Left renal pelvis (tissue), 4 donors: ENCODE data around the gene PPIF. TPM values are rescaled to one million over a fixed set of nuclear protein-coding genes. Genes with fewer than 3 reads are reported as not detected.
"Not testable (repeated sequence)": the region's sequence is repeated elsewhere in the genome, so short reads cannot be mapped to it uniquely, and the experiment has no call there.

Source experiments
- DNase-seq, 4 donors: peaks; one replicate each; pipeline ENCODE4 v3.0.0-alpha.2; 2013; ENCODE audit warnings: low read depth in 4 of 4, low spot score in 3 of 4
- polyA plus RNA-seq, 4 donors: library from polyadenylated mRNA; unstranded; fragments of 120-200 nt; gene quantifications; one replicate each; pipeline ENCODE4 v1.2.1, GENCODE V29; 2013; ENCODE audit not compliant: insufficient read length in 4 of 4

Gene PPIF
- polyA plus RNA-seq, 4 donors = 27.4 to 71.7 (median 59.5) TPM

DNA sequence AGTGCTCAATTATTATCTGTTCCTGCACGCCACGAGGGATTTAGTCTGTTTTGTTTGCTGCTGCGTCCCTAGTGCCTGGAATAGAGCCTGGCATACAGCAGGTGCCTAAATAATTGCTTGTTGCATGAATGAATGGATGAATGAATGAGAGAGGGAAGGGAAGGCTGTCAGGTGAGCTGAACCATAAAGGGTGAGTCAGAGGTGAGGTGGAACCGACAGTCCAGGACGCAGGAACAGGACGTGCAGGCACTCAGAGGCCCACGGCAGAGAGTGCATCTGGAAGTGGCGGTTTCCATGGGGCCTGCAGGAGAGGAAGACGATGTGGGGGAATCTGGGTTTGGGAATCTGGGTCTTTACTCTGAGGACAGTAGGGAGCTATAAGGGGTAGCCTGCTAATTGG is 17.7 kb upstream of the PPIF start:
- no peak for DNase-seq

DNA sequence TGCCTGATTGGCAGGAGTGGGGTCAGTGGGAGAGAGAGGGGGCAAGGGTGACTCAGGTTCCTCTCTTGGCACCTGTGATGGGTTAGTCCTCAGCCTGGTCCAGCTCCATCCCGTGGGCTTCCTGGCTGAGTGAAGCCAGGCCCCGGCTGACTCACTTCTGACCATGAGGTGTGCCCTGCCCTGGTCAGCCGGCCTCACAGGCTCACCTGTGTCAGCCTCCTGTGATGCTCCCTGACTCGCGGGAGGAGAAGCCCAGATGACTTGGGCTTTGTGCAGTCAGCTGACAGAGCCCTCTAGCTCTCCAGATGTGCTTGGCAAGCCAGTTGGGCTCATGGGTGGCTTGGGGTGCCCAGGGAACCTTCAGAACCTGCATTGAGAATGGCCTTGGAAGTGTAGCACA is 16.0 kb upstream of the PPIF start:
- no peak for DNase-seq

DNA sequence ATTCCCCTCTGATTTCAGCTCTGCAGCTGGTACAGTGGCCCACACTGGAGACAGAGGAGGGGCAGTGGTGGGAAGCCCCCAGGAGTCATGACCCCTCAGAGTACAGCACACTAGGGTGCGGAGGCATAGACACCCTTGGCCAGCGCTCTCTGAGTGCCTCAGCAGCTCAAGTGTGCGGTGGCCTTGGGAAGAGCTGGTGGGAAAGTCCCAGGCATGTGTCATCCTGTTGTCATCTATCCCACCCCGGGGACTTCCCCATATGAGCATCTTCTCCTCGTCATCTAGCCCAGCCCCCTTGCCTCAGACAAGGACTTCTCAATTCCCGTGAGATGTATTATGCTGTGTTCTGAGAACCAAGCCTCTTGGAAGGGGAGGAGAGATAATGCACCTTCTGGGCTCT is 15.6 kb upstream of the PPIF start:
- no peak for DNase-seq

DNA sequence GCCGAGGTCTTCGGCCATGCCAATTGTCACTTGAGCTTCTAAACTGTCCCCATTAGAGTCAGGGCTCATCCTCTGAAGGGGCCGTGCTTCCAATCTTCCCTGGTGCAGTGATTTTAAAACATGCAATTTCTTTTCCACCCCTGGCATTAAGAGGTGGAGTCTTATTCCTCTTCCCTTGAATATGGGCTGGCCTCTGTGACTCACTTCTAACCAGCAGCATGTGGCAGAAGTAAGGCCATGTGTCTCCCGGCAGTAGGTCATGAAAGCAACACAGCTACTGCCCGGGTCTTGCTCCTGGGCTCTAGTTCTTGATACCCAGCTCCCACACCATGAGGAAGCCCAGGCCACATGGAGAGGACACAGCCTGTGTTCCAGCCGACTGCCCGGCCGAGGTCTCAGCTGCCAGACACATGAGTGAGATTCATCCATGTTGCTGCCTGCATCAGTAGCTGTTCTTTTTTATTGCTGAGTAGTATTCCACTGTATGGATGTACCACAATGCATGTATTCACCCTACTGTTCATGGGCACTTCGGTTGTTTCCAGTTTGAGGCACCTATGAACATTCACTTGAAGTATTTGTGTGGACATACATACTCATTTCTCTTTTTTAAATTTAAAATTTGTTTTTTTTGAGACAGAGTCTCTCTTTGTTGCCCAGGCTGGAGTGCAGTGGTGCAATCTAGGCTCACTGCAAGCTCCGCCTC is 14.5 kb upstream of the PPIF start:
- DNase-seq = not testable (repeated sequence)

DNA sequence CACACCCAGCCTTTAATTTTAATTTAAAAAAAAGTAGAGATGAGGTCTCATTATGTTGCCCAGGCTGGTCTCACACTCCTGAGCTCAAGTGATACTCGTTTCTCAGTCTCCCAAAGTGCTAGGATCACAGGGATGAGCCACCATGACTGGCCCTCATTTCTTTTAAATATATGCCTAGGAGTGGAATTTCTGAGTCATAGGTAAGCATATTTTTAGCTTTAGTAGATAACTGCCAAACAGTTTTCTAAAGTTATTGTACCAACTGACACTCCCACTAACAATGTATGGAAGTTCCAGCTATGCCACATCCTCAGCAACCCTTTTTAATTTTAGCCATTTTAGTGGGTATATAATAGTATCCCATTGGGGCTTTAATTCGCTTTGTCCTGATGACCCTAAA is 13.8 kb upstream of the PPIF start:
- DNase-seq = no peak

DNA sequence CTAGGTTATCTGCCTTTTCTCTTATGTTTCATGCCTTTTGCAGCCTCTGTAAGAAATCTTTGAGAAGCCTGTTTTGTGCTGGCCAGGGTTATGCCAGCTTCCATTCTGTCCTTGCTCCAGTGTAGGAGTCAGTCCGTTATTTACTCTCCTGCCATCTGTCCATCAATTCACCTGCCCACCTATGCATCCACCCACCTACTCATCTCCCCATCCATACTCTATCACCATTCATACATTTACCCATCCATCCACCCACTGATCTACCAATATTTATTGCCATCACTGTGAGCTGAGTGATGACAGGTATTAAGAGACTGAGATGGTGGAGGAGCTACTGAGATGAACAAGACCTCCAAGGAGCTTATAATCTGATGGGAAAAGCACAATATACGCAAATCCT is 12.7 kb upstream of the PPIF start:
- DNase-seq = no peak

DNA sequence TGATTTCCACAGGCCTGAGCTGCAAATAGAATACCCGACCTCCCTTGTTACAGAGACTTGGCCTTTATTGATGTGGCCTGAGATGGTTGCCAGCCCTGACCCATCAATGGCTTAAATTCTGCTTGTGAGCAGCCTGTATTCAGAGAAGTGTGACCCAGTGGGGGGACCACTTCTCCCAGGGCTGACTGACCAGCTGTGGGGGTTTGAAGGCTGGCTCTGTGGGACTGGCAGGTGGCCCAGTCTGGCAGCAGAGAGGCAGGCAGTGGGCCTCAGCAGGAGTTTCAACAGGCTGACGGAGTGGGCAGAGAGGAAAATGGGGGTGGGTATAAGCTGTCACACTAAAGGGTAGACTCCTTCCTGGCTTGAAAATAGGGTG is 12.2 kb upstream of the PPIF start:
- no peak for DNase-seq

DNA sequence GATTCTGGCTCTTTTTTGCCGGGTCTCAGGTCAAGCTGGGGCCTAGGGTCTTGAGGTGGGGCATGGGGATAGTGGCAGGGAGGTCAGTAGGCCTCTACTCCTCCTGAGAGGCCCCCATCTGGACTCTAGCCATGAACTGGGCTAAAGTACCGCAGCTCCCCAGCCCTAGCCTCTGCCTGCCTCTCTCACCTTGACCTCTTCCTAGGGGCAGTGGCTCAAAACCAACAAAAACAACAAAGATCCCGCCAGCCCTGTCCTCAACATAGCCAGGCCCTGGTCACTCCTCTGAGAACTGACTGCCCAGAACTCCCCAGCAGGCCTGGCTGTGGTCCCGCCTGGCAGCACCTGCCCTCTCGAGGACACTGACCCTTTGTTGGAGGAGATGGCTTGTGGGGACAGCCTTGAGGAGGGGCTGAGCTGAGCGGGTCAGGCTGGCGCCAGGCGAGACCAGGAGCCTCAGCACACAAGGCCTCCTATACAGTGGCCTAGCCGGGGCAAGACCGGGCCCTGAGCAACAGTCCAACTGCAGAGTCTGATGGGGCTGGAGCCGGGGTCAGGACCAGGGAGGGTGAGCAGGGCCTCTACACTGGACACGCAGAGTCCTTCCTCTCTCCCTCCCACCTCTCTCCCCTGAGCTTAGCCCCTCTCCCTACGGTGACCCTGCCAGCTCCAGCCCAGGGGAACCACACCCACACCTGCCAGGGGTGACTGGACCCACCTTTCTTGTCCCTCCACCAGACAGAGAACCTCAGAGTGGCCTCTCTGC is 11.6 kb upstream of the PPIF start:
- no peak for DNase-seq

DNA sequence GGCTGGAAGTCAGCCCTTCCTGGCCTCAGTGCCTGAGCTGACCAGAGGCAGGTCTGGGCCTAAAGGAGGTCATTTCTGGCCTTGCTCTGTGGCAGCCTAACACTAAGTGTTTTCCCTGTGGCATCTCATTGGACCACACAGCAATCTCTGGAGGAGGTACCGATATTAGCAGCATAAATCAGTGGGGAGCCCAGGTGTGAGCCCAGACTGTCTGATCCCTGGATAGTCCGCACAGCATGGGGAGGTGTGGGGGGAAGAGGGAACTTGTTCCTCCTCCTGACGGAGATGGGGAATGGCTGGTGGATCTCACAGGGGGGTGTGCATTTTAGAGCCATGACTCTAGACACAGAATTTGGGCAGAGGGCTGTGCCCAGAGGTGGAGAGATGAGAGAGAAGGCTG is 11.0 kb upstream of the PPIF start:
- DNase-seq = no peak

DNA sequence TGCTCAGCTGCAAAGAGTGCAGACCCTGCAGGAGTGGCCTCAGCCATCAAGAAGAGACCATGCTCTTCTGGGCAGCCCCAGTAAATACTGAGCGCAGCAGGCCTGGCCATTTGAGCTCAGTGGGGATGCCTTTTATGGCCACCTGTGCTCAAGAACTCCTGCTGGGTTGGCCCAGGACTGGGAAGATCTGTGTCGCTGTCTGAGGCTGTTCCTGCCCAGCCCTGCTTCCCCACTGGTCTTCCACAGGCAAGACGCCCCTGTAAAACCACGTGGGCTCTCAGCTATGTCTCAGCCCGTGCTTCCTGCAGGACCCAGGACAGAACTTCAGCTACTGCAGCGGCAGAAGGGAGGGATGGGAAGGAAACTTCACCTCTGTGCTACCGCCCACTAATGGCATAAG is 10.5 kb upstream of the PPIF start:
- DNase-seq = no peak

DNA sequence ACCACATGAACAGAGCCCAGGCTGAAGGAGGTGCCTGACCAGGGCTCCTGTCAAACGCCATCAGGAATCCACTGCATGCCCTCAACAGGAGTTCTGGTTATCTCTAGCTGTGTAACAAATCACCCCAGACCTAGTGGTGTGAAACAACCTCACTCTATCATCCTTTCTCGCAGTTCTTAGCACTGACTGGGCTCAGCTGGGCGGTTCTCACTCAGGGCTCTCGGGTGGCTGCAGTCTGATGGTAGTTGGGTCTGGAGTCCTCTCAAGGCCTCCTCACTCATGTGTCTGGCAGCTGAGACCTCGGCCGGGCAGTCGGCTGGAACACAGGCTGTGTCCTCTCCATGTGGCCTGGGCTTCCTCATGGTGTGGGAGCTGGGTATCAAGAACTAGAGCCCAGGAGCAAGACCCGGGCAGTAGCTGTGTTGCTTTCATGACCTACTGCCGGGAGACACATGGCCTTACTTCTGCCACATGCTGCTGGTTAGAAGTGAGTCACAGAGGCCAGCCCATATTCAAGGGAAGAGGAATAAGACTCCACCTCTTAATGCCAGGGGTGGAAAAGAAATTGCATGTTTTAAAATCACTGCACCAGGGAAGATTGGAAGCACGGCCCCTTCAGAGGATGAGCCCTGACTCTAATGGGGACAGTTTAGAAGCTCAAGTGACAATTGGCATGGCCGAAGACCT is 9.3 kb upstream of the PPIF start:
- not testable (repeated sequence) for DNase-seq

DNA sequence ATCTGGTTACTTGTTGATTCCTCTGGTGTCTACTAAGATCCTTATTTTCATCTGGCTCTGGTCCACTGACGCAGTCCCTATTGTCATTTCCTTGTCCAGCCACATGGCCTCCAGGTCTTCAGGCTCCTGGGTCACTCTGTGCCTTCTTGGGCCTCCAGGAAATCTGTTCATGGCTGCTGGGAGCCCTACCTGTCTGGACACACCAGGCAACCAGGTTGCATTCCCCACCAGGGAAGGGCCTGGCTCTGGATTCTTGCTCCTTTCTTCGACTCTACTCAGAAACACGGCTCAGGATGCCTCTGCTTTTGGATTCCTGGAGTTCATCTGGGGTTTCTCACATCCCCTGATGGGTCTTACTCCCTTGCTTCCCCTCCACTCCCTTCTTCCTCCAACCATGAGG is 8.0 kb upstream of the PPIF start:
- DNase-seq = no peak

DNA sequence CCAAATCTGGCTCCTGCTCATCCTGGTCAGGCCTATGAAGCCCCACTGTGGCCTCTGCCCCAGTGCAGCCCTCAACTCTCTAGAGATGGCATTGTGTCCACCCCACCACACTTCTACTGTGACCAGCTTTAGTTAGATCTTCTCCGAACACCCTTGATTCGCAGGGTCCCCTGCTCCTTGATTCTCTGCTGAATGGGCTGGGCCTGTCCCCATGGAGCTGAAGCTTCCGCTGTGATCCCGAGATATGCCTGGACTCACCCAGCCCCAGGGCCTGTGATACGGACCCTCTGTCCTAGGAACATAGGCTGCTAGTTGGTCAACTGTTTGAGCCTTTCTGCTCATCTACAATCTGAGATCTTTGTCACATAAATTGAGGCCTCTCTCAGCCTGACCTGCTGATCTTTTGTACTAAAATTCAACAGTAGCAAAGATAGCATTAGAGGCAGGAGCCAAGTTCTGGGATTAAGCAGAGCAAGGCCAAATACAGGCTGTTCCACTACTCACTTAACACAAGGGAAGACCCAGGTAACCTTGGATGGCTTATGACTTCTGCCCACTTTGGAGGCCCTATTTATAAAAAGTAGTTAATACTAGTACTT is 6.5 kb upstream of the PPIF start:
- DNase-seq = no peak

DNA sequence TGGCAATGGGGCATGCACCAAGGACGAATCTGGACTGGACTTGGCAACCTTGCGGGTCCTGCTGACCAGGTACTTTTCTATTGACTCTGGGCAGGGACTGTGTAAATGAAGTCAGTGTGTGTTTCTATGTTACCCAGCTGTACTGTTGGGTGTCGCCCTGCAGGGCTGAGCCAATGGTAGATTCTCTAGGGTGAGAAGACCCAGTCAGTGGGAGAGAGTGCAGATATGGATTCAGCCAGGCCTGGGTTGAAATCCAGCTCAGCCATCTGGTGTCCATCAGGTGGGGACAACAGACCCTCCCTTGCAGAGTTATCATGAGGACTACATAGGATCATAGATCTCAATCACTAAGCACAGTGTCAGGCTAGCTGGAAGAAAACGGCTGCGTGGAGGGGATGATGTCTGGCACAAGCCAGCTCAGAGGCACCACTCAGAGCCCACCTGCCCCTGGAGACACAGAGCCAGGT is 4.9 kb upstream of the PPIF start:
- no peak for DNase-seq

DNA sequence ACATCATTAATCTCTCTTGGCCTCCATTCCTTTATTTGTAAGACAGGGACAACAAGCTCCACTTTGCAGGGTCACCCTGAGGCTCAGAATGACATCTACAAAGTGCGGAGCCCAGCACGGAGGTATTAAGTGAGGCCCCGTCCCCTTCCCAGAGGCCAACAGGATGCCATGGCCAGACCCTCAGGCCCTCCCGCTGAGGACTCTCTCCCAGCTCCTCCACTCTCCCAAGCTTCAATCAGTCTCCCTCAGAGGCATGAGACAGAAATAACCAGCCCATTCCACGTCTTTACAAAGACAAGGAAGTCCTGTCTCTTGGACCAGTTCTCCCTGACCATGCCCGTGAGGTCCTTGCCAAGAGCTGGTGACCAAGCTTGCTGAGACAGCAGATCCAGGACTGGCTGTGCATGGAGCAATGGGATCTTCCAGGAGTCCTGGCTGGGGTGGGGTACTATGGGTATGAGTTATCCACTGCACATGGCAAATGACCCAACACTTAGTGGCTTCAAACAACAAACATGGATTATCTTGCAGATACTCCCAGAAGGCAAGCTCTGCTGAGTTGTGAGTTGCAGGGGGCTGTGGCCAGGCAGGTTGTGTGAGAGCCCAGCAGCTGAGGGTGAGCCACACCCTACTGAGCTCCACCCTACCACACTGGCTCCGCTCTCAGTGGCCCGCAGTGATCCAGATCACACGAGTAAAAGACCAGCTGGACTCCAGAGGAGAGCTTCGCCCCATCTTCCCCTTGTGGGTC is 4.3 kb upstream of the PPIF start:
- no peak for DNase-seq

DNA sequence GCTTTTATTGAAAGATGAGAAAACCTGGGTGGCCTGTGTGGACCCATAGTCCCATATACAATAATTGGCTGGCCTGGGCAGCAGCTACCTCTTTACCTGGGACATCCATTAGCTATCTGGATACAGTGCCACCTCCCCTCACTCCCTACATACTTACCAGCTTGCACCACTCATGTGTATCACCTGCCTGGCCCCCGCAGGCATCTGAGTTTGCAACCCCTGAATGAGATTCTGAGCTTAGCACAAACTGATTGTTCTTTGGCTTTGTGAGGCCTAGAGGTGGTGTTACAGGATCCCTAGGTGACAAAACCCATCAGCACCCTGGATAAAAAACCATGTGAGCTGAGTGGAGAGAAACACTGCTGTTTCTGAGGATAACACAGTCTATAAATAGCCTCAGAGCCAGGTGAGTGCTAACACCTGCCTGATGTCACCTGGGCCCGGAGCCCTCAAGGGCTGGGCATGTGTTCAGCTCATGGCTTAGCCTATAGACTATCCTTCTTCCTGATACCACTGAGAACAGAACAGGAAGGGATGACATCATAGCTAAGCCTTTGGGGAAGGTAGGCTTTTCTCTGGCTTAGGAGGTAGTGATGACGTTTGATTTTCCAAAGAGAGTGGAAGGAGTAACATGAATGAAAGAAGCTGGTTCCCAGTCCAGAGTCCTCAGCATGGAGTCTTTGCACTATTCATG is 2.6 kb upstream of the PPIF start:
- no peak for DNase-seq

DNA sequence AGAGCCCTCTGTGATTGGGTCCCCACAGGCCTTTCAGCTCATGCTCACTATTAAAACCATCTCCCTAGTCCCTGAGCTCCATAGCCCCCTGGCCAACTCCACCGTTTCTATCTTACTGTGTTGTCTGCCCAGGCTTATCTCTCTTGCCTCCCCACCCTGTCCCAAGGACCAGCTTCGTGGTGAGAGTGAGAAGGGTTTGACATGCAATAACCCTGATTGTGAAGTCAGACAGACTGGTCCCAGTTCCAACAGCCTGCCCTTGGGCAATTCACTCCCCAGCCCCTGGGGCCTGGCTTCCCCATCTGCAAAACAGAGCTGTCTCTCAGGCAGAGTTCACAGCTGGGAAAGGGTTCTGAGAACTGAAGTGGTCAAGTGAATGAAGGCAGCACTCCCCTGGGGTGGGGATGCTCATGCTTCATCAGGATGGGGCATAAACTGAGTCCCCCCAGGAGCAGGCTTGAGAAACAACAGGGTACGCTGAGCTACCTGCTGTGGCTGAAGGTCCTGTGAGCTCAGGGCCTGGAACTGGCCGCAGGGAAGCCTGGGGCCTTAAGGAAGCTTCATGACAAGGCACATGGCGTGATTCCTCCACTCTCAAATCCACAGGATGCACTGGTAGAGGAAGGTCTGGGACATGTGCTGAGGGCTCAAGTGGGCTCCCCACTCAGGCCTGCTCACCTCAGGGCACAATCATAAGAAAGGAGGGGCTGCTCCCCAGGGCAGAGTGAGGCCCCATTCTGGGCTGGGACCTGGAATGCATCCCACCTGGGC is 1.8 kb upstream of the PPIF start:
- no peak for DNase-seq

DNA sequence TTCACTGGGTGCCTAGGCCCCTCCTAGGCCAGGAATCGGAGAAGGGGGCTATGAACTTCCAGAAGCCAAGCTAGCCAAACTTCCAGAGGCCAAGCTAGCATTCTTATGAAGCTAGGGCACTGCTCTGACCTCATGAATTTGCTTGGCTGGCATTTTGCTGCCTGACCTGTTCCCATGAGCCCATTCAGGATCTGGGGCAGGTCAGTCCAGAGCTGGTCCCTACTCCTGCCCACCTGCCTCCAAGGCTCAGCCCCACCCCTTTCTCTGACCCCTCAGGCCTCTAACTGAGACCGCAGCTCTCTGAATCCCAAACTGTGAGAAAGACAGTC is 1.3 kb upstream of the PPIF start:
- no peak for DNase-seq

DNA sequence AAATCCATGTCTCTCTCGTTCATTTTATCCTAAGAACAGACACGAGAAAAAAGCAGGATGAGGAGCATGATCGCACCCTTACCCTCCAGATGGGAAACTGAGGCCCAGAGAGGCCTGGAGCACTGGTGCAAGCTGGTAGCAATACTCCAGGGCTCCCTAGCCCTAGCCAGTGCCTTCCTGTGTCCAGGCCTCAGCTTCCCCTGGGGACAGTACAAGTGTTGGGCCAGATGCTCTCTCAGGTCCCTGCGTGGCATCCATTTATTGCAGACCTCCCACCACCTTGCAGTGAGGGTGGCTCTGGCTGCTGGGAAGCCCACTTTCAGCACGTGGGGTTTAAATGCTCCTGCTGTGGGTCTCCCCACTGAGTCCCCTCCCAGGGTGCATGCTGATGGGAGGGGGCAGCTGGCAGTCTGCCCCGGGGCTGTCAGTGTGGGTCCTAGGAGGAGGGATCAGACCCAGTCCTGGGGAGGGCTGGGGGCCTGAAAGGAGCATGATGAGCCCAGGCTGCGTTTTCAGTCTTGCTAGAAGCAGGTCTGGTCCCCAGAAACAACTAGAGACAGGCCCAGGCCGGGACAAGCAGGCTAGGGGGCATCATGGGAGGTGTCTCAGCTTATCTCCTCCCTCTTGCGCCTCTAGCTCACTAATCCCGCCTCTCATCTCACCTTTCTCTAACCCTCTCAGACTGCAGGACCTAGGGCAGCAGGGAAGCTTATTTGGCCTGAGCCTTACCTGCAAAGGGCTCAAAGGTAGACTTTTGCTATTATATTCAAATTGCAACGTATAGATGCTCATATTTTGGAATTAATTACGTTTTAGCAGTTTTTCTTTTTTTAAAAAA is 662 bp upstream of the PPIF start:
- no peak for DNase-seq
